ENCODE results near the gene TMEM175. TPM values are rescaled to one million over a fixed set of nuclear protein-coding genes. Genes with fewer than 3 reads are reported as not detected.

TMEM175 gene
- total RNA-seq, 1 experiment from 2014 or later, result 18.8 TPM

- H3K36me3 Mint-ChIP-seq (ENCODE audit: insufficient read depth, unreplicated experiment), result peaks cover 21% of the 10 kb centered on the region
- BruUV-seq (replicated peaks), result no TSS peak
- CTCF ChIA-PET, result no interaction called here
These were observed 36.7 kb upstream of the TMEM175 start for GRCh38 chr4:895596-895995.

GRCh38 chr4:896216-896615 lies 36.0 kb upstream of the TMEM175 start:
- no peaks in the 10 kb centered on the region for H3K4me1 Mint-ChIP-seq (ENCODE audit: low read depth, unreplicated experiment)
- no peaks in the 10 kb centered on the region for H3K27me3 Mint-ChIP-seq (ENCODE audit: unreplicated experiment)
- H3K4me3 Mint-ChIP-seq (ENCODE audit: low read depth, unreplicated experiment), result no peak overlapping the region
- BruUV-seq (replicated peaks), result no TSS peak
- no peak for TF ChIP-seq CTCF (IDR thresholded peaks at IDR 0.05; ENCODE audit: unreplicated experiment)
- no peak overlapping the region for H3K27ac Mint-ChIP-seq (ENCODE audit: unreplicated experiment)
- CTCF ChIA-PET, result no interaction called here
- H3K36me3 Mint-ChIP-seq (ENCODE audit: insufficient read depth, unreplicated experiment), result peaks cover 18% of the 10 kb centered on the region
- DNase-seq, result no peak
- intact Hi-C loops (cut with micrococcal nuclease; ENCODE audit: unreplicated experiment), result no loop called here
- no peaks in the 10 kb centered on the region for H3K9me3 Mint-ChIP-seq (ENCODE audit: low read depth, unreplicated experiment)

More at GRCh38 chr4:895596-895995, 36.7 kb upstream of the TMEM175 start:
- Mint-ChIP-seq H3K9me3 (ENCODE audit: low read depth, unreplicated experiment) (no peaks in the 10 kb centered on the region), H3K4me1 (ENCODE audit: low read depth, unreplicated experiment) (no peaks in the 10 kb centered on the region), H3K27me3 (ENCODE audit: unreplicated experiment) (no peaks in the 10 kb centered on the region), H3K27ac (ENCODE audit: unreplicated experiment) (no peak overlapping the region), H3K4me3 (ENCODE audit: low read depth, unreplicated experiment) (no peak overlapping the region)
- intact Hi-C loops (cut with micrococcal nuclease; ENCODE audit: unreplicated experiment), result no loop called here
- DNase-seq, result no peak
- TF ChIP-seq CTCF (IDR thresholded peaks at IDR 0.05; ENCODE audit: unreplicated experiment), result no peak

- H3K4me3 Mint-ChIP-seq (ENCODE audit: low read depth, unreplicated experiment), result no peak overlapping the region
- no peak overlapping the region for H3K27ac Mint-ChIP-seq (ENCODE audit: unreplicated experiment)
- intact Hi-C loops (cut with micrococcal nuclease; ENCODE audit: unreplicated experiment), result no loop called here
- H3K9me3 Mint-ChIP-seq (ENCODE audit: low read depth, unreplicated experiment), result no peaks in the 10 kb centered on the region
- BruUV-seq (replicated peaks), result no TSS peak
- no peaks in the 10 kb centered on the region for H3K27me3 Mint-ChIP-seq (ENCODE audit: unreplicated experiment)
- CTCF ChIA-PET, result no interaction called here
- H3K36me3 Mint-ChIP-seq (ENCODE audit: insufficient read depth, unreplicated experiment), result peaks cover 21% of the 10 kb centered on the region
- no peaks in the 10 kb centered on the region for H3K4me1 Mint-ChIP-seq (ENCODE audit: low read depth, unreplicated experiment)
- TF ChIP-seq CTCF (IDR thresholded peaks at IDR 0.05; ENCODE audit: unreplicated experiment), result no peak
- no peak for DNase-seq
These were observed 35.6 kb upstream of the TMEM175 start for GRCh38 chr4:896630-897029.

- intact Hi-C loops (cut with micrococcal nuclease; ENCODE audit: unreplicated experiment), result no loop called here
- CTCF ChIA-PET, result no interaction called here
- BruUV-seq (replicated peaks), result no TSS peak
- TF ChIP-seq CTCF (IDR thresholded peaks at IDR 0.05; ENCODE audit: unreplicated experiment), result no peak
- Mint-ChIP-seq H3K27ac (ENCODE audit: unreplicated experiment) (no peak overlapping the region), H3K36me3 (ENCODE audit: insufficient read depth, unreplicated experiment) (peaks cover 22% of the 10 kb centered on the region), H3K4me1 (ENCODE audit: low read depth, unreplicated experiment) (no peaks in the 10 kb centered on the region), H3K27me3 (ENCODE audit: unreplicated experiment) (no peaks in the 10 kb centered on the region), H3K9me3 (ENCODE audit: low read depth, unreplicated experiment) (no peaks in the 10 kb centered on the region), H3K4me3 (ENCODE audit: low read depth, unreplicated experiment) (no peak overlapping the region)
- no peak for DNase-seq
These were observed 34.1 kb upstream of the TMEM175 start for GRCh38 chr4:898123-898522.

Data from Calu3 (cell line).